Embryonic facial prominence (tissue), 1 donor: Measurements from ENCODE around the gene LRFN2.

Experiments
- DNase-seq: peaks from one replicate; pipeline ENCODE4 v3.0.0-alpha.2; 2016; ENCODE audit errors: extremely low spot score

Gene LRFN2

DNA sequence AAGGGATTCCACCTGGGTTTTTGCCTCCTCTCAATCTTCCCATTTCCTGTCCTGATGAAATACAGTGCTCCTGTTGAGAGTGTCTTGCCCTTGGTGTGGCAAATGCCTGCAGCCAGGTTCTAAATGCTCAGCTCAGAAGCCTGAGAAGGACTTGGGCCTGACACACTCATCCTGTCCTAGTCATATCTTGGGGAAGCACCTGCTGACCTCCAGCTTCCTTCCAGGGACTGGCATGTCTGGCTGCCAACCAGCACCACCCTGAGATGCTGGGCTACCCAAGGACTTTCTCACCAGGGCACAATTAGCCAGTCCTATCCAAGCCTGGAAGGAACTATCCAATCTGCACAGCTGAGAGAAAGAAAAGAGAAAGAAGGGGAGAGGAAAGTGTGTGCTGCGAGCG, 43.4 kb downstream of the LRFN2 start:
- DNase-seq = no peak

DNA sequence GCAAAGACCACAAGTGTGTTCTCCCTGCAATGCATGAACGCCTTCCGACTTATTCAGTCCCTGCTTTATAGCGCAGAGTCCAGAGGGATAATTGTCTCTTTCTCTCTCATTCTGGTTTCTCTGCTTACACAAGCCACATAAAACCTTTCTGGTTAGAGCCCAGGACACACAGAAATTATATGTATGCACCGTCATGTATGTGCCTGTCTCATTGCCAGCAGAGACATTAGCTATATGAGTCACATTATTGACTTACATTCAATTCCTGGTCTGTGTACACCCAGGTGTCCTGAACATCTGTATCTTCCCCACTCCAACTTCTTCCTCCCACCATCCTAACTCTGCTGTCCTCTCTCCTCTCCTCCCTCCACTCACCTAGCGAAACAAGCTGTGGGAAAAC, 44.0 kb downstream of the LRFN2 start:
- DNase-seq = no peak

DNA sequence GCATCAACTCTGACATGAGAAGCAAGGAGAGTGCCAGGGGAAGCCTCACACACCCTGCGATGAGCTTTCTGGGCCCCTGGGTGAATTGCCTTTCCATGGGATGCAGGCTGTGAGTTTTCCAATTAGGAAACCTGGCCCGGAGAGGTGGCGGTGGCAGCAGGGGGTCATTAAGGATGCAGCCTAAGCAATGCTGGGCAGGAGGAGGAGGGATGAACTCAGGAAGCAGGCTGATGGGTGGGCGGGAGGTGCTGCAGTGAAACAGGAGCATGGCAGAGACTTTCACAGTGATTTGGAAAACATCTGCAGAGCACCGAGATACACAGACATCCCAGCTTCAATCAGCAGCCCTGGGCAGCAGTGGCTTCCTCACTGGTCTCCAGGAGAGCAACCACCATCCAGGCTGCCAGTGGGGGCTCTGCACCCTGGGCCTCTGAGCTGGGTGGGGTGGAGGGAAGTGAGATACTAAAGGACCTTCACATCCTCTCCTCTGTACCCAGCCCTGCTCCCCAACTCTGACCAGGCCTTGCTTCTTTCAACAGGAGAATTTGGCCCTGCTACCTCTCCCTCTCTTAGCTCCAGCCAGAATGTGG, 44.9 kb downstream of the LRFN2 start:
- DNase-seq = no peak

DNA sequence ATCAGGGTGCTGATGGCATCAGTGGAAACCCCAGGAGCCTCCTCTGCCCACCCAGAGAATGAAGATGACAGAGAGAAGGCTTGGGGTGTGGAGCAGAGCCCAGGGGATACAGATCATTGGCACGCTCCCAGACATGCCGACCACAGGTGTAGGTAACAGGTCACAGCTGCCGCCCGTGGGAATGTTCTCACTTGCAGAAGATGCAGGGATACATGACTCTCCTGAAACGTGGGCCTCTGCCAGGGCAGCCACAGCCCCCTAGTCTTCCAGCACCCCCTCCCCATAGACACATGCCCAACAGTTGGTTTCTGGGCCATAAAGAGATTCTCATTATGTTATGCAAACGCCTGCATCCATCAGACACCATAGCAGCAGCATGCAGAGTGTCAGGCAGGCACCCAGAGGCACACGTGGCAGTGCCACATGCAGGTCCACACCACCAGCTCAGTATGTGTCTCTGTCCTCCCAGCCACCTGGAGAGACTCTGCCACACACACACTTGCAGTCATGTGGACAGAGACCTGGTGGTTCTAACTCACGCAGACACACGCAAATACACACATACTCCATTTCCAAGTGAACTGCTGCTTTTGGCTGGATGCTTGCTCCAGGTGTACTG, 45.5 kb downstream of the LRFN2 start:
- no peak for DNase-seq

DNA sequence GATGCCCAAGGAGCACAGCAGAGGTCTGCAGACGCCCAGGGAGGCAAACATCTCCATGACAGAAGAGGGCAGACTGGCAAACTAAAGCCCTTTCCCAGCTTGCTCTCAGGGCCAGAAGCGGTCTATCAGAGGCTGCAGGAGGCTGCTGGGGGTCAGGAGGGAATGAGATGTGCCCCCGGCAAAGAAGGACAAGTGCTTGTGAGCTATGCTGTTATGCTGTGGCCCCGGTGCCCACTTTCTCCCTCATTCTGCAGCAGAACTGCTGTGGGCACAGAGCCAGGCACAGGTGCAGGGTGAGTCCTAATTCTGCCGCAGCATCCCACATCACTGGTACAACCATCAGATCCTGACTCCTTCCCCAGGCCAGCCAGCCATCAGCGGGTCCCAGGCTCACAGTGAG, 46.4 kb downstream of the LRFN2 start:
- no peak for DNase-seq

DNA sequence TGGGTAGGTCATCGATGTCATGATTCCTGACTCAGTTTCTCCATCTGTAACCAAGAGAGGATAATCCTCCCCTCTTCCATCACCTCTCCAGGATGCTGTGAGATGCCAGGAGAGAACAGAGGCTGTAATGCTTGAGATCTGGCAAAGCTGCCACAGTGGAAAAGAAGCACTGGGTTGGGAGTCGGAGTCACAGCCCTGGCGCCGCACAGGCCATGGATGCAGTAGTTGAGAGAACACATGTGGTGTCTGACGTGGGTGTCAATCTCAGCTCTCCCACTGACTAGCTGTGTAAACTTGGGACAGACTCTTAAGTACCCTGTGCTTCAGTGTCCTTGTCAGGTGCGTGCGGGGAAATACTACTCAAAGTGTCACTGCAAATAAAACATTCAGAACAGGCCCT, 47.3 kb downstream of the LRFN2 start:
- no peak for DNase-seq

DNA sequence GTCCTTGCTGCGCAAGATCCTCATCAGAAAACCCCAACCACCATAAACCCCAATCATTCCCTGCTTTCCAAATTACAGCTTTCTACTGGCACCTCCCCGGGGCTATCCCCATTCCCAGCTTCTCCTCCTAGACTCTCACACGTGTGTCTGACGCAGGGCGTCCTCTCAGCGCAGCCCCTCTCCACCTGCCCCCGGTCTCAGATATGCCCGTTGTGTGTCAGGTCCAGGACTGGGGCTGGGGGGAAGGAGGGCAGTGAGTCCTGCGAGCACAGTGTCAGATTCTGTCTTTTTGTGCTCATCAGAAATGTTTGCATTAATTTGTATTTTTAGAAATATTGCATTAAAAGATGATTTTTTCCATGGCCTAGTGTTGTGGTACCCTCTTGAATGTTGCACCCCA, 48.6 kb downstream of the LRFN2 start:
- DNase-seq = no peak

DNA sequence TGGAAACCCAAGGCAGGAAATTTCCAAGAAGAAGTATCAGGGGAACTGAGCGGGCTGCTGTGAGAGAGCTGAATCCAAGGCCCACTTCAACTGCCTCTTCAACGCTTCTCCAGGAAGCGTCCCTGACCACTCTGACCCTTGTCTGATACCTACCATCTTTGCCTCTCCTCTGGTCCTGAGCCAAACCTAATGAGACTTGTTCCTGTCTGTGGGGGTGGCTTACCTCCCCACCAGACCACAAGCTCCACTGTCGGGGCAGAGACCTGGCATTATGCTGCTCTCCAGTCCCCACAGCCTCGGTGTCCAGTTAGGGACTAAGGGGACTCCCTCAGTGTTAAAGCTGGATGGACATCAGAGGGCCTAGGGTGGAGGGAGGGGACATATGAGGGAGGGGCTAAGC, 49.7 kb downstream of the LRFN2 start:
- DNase-seq = no peak

DNA sequence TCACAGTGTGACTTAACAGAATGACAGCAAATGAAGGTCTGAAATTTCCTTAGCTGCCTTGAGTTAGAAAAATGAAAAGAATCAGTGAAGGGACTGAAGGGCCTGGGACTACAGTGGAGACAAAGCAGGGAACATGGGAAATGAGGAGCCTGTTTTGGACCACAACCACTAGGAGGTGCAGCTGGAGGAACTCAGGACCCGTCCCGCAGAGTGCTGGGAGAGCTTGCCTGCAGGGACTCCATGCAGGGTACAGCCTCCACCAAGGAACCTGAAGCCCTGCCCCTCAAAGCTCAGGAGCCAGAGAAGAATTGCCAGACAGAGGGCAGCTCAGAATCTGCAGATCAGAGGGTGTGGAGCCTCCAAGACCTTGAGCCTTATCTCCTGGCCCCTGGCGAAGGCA, 50.7 kb downstream of the LRFN2 start:
- no peak for DNase-seq

DNA sequence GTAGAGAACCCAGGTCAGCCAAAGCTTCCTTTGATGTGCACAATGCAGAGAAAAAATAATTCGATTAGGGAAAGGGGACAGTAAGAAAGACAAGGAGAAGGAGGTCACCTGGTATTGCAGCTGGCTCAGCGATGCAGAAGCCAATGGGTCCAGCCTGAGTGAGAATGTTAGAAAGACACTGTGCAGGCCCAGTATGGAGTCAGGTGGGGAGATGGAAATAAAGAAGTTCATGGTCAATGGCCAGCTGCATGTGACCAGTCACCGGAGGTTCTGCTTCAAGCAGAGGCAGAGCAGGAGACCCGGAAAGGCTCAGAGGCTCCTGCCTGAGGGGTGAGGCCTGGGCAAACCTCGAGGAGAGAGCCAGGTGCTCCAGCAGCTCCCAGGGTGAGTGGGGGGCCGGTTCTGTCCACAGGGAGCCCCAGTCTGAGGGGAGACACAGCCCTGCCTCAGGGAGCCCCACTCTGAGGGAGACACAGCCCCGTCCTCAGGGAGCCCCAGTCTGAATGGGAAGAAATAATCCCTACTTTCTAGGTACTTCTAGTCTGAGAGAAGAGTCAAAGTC, 51.3 kb downstream of the LRFN2 start:
- DNase-seq = no peak

DNA sequence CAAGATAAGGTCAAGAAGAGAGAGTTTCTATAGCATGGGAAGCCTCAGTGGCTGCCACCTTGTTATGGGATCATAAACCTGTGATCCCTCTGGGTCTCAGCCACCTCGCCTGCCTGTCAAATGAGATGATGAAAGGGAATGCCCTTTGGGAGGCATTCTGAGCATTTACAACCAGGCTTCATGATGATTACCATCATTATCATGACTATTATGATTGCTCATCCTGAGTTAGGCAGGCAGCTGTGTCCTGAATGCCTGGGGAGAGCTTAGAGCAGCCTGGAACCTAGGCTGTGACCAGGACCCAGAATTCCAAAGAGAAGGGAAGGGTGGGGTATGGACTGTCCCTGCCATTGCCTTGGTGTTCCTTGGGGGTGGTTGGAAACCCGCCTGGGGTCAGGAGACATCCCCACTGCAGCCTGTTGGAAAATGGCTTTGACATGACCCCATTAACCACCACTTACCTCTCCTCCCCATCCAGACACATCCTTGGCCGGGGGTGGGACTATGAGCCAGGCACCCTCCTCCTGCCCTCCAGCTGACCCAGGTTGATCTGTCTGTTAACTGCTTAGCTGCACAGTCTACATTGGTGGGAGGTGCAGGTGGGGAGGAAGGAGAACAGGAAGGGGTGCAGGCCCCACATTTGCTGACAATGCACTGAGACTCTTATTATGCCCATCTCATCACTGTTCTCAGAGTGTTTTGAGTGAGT, 51.9 kb downstream of the LRFN2 start:
- DNase-seq = no peak

DNA sequence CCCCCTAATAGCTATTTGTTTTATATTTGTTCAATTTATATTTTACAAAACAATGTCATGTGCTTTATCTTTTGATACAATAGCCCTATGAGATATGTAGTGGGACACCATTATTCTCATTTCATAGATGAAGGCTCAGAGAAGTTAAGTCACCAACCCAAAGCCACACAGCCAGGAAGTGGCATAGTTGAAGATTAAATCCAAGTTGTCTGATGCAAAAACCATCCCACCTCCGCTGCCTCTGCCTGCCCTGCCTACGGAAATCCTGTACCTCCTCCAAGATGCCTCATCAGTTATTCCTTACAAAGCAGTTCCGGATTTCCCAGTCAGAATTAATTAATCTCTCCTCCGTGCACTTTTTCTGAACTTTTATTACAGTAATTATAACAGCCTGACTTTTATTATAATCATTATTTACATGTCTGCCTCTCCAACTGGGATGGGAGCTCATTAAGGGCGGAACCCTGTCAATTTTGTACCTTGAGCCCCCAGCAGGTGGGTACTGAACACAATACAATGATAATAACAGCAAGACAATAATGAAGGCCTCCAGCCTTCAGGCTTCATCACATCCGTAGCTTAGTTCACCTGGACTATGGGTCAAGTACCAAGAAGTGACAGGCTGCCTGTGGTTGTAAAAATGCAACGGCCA, 54.7 kb downstream of the LRFN2 start:
- DNase-seq = no peak

DNA sequence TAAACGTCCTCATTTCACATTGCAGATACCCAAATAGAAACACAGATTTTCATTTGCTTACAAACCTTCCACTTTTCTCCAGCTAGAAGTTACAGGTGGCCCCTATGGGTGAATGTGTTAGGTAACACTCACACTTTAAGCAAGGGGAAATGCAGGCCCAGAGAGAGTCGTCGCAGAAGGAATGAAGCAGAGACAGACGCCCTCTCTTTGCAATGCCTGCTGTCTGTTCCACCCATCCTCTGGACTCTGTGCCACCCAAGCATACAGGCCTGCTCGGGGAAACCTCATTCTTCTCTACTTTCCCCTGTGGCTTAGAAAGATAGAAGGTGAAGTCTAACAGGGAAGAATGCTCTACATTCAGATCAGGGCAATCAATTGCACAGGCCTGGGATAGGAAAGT, 57.2 kb downstream of the LRFN2 start:
- no peak for DNase-seq

DNA sequence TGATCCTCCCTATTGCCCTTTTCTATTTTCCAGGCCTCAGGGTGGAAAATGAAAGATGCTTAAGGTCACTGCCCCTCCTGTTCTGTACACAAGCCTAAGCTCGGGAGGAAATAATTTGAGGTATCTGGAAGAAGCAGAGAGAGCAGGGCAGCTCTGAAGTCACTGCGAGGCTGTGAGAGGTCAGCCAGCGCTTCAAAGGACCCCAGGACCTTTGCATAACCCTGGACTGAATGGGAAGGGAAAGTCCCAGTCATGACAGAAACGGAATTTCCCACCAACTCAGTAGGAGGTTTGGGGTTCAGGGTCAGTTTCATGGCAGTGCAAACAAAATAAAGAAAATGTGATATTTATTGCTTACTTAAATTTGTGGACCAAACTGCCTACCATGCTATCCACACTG, 58.1 kb downstream of the LRFN2 start:
- no peak for DNase-seq

DNA sequence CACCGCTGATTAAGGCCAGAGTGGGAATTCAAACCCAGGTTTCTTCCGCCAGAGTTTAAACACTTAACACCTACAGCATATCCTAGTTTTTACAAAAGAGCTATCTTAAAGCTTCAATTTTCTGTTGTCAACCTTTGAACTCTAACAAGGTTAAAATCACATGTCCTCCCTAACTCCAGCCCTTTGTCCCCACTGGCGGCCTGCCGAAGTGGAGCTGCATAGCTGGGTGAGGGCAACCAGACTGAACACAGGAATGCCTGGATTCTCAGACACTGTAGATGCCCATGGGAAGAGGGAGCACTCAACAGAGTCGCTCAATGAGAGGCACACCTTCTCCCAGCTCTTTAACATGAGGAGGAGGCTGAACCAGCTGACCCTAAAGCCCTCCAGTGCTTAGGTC, 59.1 kb downstream of the LRFN2 start:
- DNase-seq = no peak

DNA sequence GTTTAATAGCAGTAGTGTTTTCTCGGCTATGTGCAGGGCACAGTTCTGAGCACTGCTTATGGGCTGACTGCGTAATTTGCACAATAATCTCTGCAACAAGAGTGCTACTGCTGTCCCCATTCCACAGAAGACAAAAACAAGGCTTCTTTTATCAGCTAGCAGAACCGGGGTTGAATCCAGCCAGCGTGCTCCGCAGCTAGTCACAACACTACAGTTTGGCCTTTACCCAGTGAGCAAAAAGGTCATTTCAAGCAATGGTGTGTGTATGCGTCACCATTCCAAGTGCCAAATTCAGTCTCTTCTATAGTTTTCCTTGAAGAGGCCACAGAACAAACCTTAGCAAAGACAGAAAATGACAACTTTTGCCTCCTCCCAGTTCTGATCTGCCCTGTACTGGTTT, 61.1 kb downstream of the LRFN2 start:
- DNase-seq = no peak

DNA sequence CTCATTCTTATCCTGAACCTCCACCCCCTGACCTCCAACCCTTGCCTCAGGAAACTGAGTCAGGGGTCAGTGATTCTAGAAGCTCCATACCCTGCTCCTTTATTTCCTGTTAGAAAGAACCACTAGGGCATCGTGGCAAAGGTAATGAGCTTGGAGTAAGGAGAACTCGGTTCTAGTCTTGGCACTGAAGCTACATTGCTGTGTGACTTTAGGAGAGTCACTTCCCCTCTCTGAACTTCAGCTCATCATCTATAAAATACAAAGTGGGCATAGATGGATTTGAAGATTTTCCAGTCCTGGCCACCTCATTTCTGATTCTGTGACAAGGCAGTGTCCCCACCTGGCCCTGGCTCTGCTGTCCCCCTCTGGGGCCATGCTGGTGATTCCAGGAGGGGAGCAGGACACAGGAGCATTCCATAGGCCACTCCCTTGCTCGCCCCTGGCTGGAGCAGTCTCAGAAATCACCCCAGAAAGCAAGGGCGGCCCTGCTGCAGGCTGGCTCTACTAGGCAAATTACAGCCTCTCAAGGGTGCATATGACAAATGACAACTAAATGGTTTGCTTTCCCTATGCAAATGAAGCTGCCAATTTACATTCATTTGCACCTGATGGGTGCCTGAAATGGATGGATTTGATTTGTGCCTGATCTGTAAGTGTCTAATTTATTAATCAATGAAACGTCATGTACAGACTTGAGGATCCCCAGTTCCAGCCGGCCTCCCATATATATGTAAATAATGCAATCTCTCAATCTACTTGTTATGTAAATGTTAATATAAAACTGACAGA, 62.2 kb downstream of the LRFN2 start:
- no peak for DNase-seq

DNA sequence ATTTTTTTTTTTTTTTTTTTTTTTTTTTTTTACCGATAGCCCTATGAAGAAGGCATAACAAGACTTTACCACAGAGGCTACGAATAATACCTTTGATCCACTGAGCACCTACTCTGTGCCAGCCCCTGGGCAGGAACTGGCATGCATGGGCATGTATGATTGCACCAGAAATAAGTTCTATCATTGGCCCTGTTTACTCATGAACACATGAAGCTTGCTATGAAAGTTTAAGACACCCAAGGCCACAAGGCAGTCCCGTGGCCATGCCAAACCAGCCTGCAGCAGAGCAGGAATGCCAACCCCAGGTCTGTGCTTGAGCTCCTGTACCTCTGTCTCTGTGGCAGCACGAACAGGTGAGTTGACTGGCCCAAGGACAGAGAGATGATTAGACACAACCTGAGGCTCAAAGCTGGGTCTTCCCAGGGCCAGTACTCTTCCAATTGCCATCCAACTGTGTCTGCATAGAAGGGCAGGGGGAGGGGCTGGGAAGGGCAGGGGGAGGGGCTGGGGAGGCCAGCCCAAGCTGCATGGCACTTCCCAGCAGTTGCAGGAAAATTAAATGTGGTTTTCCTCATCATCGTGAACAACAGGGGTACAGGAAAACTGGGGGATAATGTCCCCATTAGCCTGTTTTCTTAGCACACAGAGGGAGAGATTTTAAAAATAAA, 63.5 kb downstream of the LRFN2 start:
- no peak for DNase-seq

DNA sequence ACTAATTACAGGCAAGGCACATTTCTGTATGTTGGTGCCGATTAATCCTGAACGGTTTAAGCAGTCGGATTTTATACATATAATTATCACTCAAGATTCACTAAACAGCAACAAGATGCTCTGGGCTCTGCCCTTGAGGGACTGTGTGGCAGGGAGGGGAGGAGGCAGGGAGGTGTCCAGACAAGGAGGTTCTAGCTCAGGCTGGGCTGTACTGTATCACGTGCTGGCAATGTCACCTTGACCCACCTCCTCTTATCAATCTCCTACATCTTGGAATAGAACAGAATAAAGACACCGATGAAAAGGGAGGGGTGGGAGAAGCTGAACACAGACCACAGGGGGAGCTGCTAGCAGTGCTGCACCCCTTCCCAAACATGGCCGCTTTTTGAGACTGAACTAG, 65.7 kb downstream of the LRFN2 start:
- DNase-seq = no peak

DNA sequence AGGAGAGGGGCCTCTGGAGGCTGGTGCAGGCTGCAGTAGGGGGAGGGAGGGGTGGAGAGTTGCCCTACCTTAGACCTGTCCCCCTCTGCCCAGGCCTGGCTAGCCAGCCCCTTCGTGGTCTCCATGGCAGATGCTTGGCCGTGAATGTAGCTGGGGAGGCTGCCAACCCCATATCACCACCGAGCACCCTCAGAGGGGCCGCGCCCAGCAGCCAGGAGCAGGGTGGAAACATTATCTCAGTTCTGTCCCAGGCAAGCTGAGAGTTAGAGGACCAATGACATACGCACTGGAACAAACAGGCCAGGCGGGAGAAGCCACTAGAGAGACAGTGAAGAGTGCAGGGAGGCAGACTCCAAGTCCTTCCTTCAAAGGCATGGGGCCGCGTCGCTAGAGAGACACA, 66.5 kb downstream of the LRFN2 start:
- DNase-seq = no peak

DNA sequence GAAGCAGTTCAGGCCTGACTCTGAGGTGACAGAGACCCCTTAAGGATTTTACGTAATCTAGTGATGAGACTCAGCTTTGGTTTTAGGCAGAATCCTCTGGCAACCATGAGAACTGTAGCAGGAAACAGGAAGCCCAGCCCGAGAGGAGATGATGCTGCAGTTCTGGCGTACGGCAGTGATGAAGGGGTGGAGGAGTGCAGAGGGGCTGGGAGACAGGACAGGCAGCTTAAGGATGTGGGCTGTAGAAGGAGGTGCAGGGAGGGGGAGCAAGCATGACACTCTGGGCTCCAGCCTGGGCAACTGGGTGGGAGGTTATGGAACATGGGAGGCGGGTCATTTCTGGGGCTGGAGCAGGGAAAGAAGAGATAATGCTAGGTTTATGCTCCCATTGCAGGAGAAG, 67.1 kb downstream of the LRFN2 start:
- no peak for DNase-seq
